HepG2 (cell line): ENCODE measurements around the gene MIDN. TPM values are rescaled to one million over a fixed set of nuclear protein-coding genes. Genes with fewer than 3 reads are reported as not detected.

Source experiments
- CREM ChIP-seq, 2 experiments: sonication (generic) in 1 of 2; formaldehyde crosslinking in 1 of 2; IDR thresholded peaks; 2 replicates each; pipeline versions ENCODE4 v1.4.0 to v1.6.1; 2016 to 2020; ENCODE audit warnings: antibody characterized with exemption in 1 of 2, mild to moderate bottlenecking in 1 of 2, missing genetic modification reagents in 1 of 2
- HNRNPUL1 ChIP-seq: fragments of 200-400 bp; formaldehyde crosslinking; IDR thresholded peaks from 2 replicates; pipeline ENCODE4 v1.6.1; 2017; ENCODE audit warnings: low read depth, mild to moderate bottlenecking, low read length, moderate library complexity
- MYC ChIP-seq: sonication (generic); formaldehyde crosslinking; IDR thresholded peaks from 2 replicates; pipeline ENCODE4 v1.9.0; 2021; ENCODE audit warnings: missing genetic modification reagents, borderline replicate concordance
- NFE2L1 ChIP-seq: sonication (generic); formaldehyde crosslinking; IDR thresholded peaks from 2 replicates; pipeline ENCODE4 v1.4.0; 2020; ENCODE audit warnings: missing genetic modification reagents, mild to moderate bottlenecking, borderline replicate concordance
- POLR2A ChIP-seq, 2 experiments: IDR thresholded peaks; 2 replicates each; pipeline ENCODE4 v1.6.1; 2011; ENCODE audit warnings: low read depth in 2 of 2, low read length in 2 of 2, mild to moderate bottlenecking in 1 of 2, moderate library complexity in 1 of 2; ENCODE audit not compliant: insufficient read depth in 1 of 2
- SCMH1 ChIP-seq: sonication (generic); formaldehyde crosslinking; IDR thresholded peaks from 2 replicates; pipeline ENCODE4 v1.9.0; 2021; ENCODE audit warnings: missing genetic modification reagents, mild to moderate bottlenecking, borderline replicate concordance
- TOE1 ChIP-seq: sonication (generic); formaldehyde crosslinking; IDR thresholded peaks from 2 replicates; pipeline ENCODE4 v1.4.0; 2020; ENCODE audit warnings: mild to moderate bottlenecking, missing genetic modification reagents
- TP53 ChIP-seq: sonication (generic); formaldehyde crosslinking; conservative IDR thresholded peaks from 2 replicates; pipeline ENCODE4 v1.4.0; 2020; ENCODE audit warnings: missing genetic modification reagents
- ZFP37 ChIP-seq: sonication (generic); formaldehyde crosslinking; IDR thresholded peaks from 2 replicates; pipeline ENCODE4 v1.4.0; 2020; ENCODE audit warnings: missing genetic modification reagents, borderline replicate concordance
- ZKSCAN5 ChIP-seq: sonication (generic); formaldehyde crosslinking; IDR thresholded peaks from 2 replicates; pipeline ENCODE4 v1.5.1; 2020; ENCODE audit warnings: mild to moderate bottlenecking, missing genetic modification reagents
- ZNF143 ChIP-seq: sonication (generic); formaldehyde crosslinking; IDR thresholded peaks from 2 replicates; pipeline ENCODE4 v1.4.0; 2020; ENCODE audit warnings: missing genetic modification reagents
- ZNF670 ChIP-seq: sonication (generic); formaldehyde crosslinking; IDR thresholded peaks from 2 replicates; pipeline ENCODE4 v1.8.0; 2022; ENCODE audit warnings: mild to moderate bottlenecking, missing genetic modification reagents, borderline replicate concordance
- polyA plus RNA-seq, 8 experiments: library from polyadenylated mRNA; depleted of rRNA in 3 of 8; stranded (reverse) in 7 of 8; unstranded in 1 of 8; fragments of >200 nt; fragmentation: Illumina TruSeq in 4 of 8; extraction: Trizol in 4 of 8; gene quantifications; 2 replicates each; pipeline versions ENCODE4 v1.2.1 to v1.2.3, GENCODE V29; 2011 to 2016; ENCODE audit warnings: low read depth in 4 of 8, missing spikeins in 1 of 8, mixed read lengths in 1 of 8; ENCODE audit not compliant: insufficient read depth in 1 of 8
- total RNA-seq, 5 experiments: library from RNA; depleted of rRNA; stranded (reverse); fragments of >200 nt; fragmentation: Illumina TruSeq; extraction: Trizol; gene quantifications; 2 replicates each; pipeline ENCODE4 v1.2.3, GENCODE V29; 2016; ENCODE audit warnings: low read depth in 1 of 5
- TF ChIP-seq, protein P1 (sequence below): sonication (generic); formaldehyde crosslinking; IDR thresholded peaks from 2 replicates; pipeline ENCODE4 v1.4.0; 2020; ENCODE audit warnings: mild to moderate bottlenecking, missing genetic modification reagents
- TF ChIP-seq, protein P2 (sequence below): sonication (generic); formaldehyde crosslinking; IDR thresholded peaks from 2 replicates; pipeline ENCODE4 v1.4.0; 2020; ENCODE audit warnings: low read depth, mild to moderate bottlenecking, missing genetic modification reagents
- TF ChIP-seq, protein P3 (sequence below): sonication (generic); formaldehyde crosslinking; IDR thresholded peaks from 2 replicates; pipeline ENCODE4 v1.8.0; 2022; ENCODE audit warnings: mild to moderate bottlenecking, missing genetic modification reagents, borderline replicate concordance
- TF ChIP-seq, protein P4 (sequence below): sonication (generic); formaldehyde crosslinking; conservative IDR thresholded peaks from 2 replicates; pipeline ENCODE4 v1.4.0; 2020; ENCODE audit warnings: mild to moderate bottlenecking, missing genetic modification reagents, moderate library complexity

Gene MIDN
- total and polyA plus RNA-seq, 2 of the 13 experiments (the other 11 are each of a cell fraction or from before 2014, with no cell fraction given) = 8.4 to 18.0 TPM

DNA sequence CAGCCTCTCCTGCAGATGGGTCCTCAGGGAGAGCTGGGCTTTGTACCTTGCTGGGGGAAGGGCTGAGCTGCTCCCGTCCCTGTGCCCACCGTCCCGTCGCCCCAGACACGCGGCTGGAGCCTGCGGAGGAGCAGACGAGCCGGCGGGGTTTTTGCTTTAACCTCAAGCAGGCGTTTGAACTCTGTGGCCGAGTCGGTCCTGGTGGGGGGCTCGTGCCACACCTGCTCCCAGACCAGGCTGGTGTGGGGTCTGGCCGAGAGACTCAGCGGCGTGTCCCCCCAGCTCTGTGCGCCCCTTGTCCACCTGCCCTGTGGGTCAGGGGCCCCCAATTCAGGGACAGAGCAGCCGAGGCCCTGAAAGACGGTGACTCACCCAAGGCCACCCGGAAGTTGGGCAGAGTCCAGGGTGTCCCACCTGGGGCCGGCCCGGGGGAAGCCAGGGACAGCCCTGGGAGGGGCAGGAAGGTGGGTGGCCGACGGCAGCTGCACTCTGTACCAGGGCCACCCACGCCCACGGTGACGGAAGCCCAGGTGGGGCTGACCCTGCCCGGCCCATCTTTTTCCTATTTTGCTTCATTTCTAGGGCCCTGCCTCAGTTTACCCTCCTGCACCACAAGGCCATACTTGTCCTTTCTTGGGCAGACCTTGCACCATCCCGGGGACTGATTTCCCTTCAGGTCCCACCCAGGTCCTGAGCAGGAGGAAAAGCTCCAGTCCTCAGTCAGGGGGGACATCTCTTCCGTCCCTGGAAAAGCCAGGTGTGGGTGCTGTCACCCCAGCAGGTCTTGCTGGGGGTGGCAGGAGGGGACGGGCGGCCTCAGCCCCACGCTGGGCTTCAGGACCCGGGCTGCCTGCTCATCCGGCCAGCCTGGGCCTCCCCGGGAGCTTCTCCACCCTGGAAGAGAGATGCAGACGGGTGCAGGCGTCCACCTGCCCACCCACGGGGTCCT, 42.6 kb downstream of the MIDN start (continued):
- TF ChIP-seq, protein P1, sequence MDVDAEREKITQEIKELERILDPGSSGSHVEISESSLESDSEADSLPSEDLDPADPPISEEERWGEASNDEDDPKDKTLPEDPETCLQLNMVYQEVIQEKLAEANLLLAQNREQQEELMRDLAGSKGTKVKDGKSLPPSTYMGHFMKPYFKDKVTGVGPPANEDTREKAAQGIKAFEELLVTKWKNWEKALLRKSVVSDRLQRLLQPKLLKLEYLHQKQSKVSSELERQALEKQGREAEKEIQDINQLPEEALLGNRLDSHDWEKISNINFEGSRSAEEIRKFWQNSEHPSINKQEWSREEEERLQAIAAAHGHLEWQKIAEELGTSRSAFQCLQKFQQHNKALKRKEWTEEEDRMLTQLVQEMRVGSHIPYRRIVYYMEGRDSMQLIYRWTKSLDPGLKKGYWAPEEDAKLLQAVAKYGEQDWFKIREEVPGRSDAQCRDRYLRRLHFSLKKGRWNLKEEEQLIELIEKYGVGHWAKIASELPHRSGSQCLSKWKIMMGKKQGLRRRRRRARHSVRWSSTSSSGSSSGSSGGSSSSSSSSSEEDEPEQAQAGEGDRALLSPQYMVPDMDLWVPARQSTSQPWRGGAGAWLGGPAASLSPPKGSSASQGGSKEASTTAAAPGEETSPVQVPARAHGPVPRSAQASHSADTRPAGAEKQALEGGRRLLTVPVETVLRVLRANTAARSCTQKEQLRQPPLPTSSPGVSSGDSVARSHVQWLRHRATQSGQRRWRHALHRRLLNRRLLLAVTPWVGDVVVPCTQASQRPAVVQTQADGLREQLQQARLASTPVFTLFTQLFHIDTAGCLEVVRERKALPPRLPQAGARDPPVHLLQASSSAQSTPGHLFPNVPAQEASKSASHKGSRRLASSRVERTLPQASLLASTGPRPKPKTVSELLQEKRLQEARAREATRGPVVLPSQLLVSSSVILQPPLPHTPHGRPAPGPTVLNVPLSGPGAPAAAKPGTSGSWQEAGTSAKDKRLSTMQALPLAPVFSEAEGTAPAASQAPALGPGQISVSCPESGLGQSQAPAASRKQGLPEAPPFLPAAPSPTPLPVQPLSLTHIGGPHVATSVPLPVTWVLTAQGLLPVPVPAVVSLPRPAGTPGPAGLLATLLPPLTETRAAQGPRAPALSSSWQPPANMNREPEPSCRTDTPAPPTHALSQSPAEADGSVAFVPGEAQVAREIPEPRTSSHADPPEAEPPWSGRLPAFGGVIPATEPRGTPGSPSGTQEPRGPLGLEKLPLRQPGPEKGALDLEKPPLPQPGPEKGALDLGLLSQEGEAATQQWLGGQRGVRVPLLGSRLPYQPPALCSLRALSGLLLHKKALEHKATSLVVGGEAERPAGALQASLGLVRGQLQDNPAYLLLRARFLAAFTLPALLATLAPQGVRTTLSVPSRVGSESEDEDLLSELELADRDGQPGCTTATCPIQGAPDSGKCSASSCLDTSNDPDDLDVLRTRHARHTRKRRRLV = peak; percentile 86; the same call in 1 of the 2 replicates
- peak; percentile 53 for TF ChIP-seq ZNF670
- no peak for TF ChIP-seq HNRNPUL1
- peak; percentile 65; the same call in 1 of the 2 replicates for TF ChIP-seq TP53 (CRISPR knock-in tag)
- no peak for TF ChIP-seq TOE1 (CRISPR knock-in tag)
- TF ChIP-seq, protein P2, sequence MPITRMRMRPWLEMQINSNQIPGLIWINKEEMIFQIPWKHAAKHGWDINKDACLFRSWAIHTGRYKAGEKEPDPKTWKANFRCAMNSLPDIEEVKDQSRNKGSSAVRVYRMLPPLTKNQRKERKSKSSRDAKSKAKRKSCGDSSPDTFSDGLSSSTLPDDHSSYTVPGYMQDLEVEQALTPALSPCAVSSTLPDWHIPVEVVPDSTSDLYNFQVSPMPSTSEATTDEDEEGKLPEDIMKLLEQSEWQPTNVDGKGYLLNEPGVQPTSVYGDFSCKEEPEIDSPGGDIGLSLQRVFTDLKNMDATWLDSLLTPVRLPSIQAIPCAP (CRISPR knock-in tag) = peak; percentile 85; the same call in 1 of the 2 replicates
- TF ChIP-seq ZKSCAN5 (CRISPR knock-in tag) = no peak
- TF ChIP-seq, protein P3, sequence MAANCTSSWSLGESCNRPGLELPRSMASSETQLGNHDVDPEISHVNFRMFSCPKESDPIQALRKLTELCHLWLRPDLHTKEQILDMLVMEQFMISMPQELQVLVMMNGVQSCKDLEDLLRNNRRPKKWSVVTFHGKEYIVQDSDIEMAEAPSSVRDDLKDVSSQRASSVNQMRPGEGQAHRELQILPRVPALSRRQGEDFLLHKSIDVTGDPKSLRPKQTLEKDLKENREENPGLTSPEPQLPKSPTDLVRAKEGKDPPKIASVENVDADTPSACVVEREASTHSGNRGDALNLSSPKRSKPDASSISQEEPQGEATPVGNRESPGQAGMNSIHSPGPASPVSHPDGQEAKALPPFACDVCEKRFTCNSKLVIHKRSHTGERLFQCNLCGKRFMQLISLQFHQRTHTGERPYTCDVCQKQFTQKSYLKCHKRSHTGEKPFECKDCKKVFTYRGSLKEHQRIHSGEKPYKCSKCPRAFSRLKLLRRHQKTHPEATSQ (CRISPR knock-in tag) = no peak
- TF ChIP-seq, protein P4, sequence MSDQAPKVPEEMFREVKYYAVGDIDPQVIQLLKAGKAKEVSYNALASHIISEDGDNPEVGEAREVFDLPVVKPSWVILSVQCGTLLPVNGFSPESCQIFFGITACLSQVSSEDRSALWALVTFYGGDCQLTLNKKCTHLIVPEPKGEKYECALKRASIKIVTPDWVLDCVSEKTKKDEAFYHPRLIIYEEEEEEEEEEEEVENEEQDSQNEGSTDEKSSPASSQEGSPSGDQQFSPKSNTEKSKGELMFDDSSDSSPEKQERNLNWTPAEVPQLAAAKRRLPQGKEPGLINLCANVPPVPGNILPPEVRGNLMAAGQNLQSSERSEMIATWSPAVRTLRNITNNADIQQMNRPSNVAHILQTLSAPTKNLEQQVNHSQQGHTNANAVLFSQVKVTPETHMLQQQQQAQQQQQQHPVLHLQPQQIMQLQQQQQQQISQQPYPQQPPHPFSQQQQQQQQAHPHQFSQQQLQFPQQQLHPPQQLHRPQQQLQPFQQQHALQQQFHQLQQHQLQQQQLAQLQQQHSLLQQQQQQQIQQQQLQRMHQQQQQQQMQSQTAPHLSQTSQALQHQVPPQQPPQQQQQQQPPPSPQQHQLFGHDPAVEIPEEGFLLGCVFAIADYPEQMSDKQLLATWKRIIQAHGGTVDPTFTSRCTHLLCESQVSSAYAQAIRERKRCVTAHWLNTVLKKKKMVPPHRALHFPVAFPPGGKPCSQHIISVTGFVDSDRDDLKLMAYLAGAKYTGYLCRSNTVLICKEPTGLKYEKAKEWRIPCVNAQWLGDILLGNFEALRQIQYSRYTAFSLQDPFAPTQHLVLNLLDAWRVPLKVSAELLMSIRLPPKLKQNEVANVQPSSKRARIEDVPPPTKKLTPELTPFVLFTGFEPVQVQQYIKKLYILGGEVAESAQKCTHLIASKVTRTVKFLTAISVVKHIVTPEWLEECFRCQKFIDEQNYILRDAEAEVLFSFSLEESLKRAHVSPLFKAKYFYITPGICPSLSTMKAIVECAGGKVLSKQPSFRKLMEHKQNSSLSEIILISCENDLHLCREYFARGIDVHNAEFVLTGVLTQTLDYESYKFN (CRISPR knock-in tag) = peak; percentile 99
- TF ChIP-seq ZNF143 = peak; percentile 53; the same call in 1 of the 2 replicates
- no peak for TF ChIP-seq SCMH1
- peak; percentile 86 for TF ChIP-seq MYC (CRISPR knock-in tag)
- TF ChIP-seq CREM (IDR thresholded peaks at IDR 0.05) = peak; percentile 65; the same call in 1 of the 2 replicates
- no peak for TF ChIP-seq CREM (CRISPR knock-in tag; IDR thresholded peaks at IDR 0.05)
- peak; percentile 61 to 65 for TF ChIP-seq POLR2A (IDR thresholded peaks at IDR 0.05; ENCODE audit: insufficient read depth in 1 of 2, low read depth in 2 of 2, low read length in 2 of 2)
- peak; percentile 81; the same call in 1 of the 2 replicates for TF ChIP-seq ZFP37 (CRISPR knock-in tag)
- no peak for TF ChIP-seq NFE2L1 (CRISPR knock-in tag)
